Activated naive CD8-positive, alpha-beta T cell treated with anti-CD3 and anti-CD28 coated beads, Interleukin-2, amount 50 U/mL, for 16 hours (primary cell): ENCODE measurements around the gene DTHD1.

Experiments
- DNase-seq: peaks from one replicate; pipeline ENCODE4 v3.0.0-alpha.2; 2020; ENCODE audit warnings: low read depth, low spot score

The DTHD1 gene

DNA sequence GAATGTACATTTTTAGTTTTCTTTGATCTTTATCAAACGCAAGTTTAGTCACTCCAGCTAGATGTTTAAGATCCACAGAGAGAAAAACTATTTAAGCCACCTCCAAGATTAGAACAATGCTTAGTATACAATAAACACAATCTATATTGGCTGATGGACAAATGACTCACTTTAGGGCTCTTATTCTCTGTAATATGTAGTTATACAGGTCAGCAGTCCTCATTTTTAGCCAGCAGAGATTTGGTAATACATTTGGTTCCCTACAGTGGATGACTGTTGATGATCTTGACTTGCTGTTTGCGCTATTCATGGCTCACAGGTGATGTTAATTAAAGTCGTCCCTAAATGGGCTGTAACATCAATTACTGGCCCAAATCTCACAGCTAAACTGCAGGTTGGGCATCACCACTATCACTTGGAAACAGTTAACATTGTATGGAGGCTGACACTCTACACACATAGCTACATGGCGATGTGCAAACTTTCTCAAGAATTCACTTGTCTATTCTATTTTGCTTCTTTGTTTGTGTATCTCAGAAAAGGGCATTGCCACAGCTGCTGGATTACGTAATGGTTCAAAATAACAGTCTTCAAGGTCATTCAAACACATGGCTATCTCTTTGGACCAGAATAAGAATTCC, 11.8 kb upstream of the DTHD1 start:
- DNase-seq, result no peak

DNA sequence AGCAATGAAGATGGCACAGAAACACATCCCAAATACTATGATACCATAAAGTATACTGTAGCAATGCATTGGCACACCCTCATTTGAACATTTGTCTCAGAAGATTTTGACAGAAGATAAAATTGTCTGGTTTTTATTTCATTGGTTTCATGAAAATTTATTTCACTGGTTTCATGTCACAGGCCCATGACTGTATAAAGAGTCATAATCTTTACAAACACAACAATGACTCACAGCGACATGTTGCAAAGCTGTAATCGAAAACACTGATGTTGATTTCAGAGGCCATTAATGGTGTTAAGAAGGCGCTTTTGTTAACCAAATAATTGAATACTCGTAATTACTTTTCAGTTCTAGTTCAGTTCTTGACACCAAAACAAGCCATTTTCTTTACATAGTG, 8.1 kb upstream of the DTHD1 start:
- no peak for DNase-seq

DNA sequence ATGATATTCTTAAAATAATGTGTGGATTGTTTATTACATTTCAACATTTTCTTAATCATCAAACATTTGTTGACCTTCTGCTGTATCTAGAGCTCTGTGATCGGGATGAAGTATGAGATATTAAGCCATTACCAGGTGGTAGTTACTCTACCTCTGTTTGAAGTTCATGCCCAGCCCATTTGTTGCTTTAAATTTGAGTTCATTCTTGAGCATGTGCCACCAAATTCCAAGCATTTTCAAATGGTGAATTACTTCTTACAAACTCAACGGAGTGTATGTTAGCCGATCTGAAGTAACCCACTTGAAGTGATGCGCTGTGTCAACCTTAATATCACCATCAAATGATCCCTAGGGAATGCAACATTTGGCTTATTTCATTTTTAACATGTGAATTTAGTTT, 7.3 kb upstream of the DTHD1 start:
- DNase-seq, result no peak

DNA sequence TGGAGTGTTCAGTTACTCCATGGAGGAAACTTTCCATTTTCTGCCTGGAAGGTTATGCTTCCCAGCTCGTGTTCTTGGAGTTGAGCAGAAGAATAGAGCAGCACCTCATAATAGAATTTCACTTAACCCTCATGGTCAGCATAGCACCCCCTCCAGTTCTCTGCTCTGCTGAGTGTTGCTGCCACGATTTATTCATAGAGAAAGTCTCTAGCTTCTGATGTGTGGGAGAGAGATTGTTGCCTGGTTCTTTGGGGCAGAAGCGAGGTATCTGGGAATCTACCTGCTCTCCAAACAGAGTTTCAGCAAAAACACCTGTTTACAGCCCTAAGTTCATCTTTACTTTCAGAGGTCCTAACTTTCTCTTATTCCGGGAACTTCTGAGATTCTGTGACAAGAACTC, 3.9 kb upstream of the DTHD1 start:
- DNase-seq, result no peak

DNA sequence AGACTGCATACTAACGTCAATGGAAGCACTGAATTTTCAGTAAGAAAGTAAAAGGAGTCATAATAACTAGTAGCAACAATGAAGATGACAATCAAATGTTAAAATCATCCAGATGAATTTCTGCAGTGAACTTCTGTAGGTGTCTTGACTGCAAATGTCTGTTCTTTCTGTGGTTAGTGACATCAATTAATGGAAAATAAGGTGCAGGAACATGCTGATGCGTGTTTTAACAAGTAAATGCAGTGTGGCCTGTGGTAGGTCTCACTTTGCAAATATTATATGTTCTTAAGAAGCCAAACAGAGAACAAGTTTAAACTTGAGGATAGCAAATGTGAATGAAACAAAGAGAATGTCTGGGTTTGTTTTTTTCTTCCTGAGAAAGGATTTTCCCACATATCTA, 2.6 kb upstream of the DTHD1 start:
- DNase-seq, result no peak

DNA sequence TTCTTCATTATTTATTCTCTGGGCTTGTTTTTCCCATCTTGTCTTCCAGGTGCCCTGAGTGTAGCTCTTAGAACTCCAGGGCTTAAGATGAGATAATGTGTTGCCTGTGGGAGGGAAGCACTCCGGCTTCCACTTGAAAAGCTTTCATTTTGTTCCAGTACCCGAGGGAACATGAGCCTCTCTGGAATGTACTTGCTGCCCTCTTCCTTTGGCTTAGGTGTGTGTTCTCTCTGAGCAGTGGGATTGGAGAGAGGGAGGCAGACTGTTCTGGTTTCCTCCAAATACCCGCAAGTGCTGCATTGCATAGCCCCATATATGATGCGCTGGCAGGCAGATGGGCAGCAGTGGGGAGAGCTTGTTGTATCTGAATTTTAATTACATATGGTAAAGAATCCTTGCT, 861 bp upstream of the DTHD1 start:
- DNase-seq, result no peak

DNA sequence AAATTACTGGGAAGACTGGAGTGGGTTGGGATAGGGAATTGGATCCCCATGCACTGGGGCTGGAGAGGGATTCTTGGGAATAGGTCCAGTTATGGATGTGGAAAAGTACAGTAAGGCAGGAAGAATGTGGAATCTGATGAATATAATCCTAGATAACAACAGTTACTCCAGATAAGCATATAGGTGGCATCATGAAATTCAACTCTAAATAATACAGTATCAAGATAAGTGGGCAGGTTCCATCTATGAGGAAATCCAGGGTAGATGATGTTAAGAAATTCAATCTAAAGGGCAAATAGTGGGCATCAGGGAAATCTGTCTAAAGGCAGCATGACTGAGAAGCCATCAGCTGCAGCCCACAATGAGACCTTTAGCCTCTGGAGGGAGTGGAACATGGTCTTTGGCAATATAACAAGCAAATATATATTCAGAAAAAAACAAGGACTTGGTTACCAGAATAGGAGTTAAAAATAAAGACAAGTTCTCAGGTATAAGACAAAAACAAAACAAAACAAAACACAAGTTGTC, 1.2 kb downstream of the DTHD1 start:
- no peak for DNase-seq

DNA sequence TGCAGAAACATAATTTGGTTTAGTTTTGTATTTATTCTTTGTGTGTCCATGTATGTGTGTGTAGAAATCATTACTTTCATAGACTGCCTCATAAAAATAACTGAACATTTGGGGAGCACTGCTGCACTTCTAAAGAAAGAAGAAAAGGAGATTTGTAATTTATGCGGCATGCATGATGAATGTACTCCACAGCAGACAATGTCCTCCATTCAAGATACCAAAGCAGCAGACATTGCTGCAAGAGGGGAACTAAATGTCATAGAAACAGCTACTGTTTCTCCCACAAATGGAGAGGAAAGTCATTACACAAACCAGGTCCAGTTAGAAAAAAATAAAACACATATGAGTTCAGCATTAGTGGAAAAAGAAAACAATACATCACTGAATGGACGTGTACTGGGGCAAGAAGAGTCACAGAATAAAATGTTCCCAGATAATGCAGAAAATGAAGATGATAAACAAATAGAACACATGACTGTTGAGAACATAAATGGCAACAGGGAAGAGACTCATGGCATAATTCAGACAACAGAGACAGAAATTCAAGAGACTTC, 2.6 kb downstream of the DTHD1 start:
- no peak for DNase-seq

DNA sequence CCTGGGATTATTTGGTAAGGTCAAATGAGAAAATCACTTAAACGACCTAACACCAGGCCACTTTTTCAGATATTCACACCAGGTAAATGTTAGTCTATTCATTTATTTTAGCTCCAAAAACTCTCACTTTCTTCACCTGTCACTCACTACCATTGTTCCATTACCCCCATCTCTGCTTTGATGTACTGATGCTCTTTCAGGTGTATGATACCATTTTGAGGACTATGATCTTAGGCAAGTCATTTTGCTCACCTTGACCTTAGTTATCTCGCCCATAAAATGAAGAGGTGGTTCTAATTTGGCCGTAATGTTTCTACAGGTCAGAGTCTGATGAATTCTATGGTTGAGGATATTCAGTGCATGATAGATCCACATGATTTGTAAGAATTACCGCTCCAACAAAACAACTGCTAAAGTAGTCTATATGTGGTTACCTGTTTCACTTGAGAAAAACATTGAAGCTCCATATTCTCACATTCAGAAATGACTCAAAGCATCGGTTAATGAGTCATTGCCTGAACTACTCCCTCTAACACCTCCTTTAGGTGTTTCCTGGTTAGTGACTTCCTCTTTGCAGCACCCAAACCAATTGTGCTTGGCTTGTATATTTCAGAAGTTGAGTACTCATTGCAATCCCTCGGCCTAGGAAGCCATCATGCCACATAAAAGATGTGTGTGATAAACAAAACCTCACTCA, 4.5 kb downstream of the DTHD1 start:
- DNase-seq, result peak; percentile 11

DNA sequence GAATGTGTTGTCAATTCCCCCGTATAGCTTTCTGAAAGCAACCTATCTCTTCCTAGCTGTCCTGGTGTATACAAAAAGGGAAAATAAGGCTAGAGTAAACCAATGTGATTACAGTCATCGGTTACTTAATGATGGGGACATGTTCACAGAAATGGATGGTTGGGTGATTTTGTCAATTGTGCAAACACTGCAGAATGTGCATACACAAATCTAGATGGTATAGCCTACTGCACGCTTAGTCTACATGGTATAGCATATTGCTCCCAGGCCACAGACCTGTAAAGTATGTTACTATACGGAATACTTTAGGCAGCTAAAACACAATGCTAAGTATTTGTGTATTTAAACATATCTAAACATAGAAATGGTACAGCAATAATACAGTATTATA, 5.1 kb downstream of the DTHD1 start:
- no peak for DNase-seq

DNA sequence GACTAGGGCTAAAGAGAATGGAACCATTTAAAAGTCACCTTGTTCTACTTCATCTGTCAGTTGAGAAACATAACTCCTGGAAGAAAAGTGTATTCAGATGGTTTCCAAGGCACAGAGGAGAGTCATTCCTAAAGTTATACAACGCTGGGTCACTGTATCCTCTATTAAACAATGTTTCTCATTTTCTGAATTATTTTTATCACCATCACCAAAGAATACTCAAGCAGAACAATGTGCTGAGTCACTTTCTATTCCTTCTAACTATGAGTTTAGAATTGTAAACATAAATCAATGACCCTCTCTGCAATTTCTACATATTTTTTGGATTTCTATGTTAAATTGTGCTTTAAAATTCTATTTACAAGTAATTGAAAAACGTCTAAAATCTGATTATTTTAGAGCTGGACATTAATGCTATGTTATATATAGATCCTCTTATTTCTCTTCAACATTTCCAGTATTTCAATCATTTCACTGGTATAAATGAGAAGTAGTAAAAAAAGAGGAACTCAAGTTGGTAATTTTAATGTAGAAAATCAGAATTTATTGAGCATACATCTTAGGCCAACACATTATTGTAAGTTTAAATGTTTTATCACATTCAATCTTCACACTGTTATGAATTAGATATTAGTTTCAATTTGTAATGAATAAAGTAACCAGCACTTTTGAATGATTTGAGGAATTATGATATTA, 7.5 kb downstream of the DTHD1 start:
- no peak for DNase-seq

DNA sequence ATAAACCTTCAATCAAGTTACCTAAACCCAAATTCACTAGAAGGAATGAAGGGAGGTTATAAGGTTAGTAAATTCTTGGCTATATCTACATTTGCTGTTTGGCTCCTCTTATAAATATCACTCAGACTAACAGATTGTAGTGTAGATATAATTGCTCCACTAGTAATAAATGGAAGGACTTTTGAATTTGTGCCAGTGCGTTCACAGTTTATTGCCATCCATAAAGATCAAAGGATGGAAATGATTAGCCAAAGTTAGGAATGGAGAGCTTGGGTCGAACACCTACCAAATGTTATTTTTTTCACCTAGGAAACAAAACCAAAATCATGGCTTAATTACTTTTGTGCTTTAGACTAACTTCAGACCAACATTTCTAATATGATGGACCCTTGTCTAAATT, 9.2 kb downstream of the DTHD1 start:
- DNase-seq, result no peak

DNA sequence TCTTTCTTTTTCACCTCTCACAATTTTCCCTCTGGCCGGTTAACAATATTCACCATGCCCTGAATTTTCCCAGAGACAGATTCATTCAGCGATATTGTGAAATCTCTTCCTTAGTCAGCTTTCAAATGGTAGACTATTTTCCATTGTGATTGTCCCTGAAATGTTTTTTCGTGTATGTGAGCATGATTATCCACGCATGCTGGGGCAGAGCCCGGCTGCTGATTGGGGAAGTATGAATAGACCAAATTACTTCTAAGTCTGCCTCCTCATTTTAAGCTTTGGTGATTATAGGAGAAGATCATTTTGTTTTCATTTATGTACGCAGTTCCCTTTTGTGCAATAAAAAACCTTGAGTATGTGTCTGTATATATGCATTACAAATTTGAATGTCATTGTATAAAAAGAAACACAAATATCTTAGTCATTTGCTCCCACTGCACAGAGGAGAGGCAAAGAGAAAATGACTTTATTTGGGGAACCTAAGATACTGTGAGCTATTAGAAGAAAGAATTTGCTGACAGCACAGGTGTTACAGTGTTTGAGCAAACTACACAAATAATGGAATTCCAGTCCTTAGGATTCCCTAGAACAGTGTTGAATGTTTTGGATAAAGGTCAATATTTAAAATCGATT, 11.3 kb downstream of the DTHD1 start:
- no peak for DNase-seq

DNA sequence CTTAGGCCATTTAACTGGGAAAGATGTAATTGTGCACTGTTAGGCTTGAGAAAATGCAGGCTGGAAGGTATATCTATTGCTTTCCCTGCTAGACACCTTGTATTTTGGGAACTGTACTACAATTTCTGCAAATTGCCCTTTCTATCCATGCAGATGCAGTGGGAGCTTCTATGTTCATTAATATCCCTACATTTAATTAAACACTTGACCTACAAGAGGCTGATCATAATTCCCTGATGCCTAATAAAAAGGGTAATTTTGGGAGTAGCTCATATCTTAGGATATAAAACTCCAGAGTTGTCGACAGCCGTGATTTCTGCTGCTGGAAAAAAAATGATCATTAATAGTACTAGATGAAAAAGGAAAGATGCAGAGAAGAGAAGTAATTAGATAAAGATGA, 19.7 kb downstream of the DTHD1 start:
- no peak for DNase-seq

DNA sequence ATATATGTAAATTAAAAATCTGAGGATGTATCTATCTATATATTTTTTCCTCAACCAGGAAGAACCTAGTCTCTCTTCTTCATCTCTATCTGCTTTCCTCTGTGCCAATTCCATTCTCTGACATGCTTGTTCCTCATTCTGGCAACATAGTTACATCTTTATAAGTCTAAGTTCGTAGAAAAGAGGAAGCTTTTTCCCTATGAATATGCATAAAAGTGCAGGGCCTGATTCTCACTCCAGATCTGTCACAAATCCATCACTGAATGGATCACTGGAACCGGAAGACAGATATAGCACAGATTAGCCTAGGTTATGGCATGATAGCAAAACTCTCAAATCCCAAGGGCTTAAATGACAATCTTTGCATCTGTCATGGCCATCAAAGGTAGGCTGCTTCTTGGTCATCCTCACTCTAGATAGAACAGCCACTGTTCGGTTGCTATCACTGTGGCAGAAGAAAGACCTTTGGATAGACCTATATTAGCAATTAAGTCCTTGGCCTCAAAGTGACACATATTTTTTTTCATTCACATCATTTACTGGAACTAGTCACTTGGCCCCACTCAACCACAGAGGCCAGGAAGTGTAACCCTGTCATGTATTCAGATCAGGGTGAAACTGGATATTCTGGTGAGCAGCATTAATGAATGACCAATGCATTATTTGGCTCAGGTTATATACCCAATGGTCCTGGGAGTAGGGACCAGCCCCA, 22.2 kb downstream of the DTHD1 start:
- DNase-seq, result no peak

DNA sequence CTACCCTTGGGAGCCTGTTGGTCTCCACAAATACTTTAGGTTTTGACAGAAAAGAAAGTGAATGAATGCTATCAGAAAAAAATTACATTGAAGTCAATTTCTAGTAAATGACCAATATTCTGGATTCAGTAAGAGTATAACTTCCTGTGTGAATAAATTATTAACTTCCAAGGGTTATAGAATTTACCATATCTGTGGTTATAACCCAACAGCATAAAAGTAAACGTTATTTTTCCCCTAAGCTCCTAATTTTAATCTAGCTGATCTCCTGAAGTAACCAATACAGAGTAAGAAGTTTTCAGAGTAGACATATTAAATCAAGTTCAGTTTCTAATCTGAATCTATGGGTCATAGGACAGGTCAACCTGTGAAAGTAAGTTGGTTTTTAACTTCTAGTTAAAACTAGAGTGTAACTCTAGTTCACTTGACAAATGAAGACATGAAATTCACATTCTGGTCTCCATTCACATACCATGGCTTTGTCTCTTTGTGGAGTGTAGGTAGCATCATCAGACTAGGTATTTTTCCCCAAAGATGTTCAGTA, 22.8 kb downstream of the DTHD1 start:
- DNase-seq, result no peak

DNA sequence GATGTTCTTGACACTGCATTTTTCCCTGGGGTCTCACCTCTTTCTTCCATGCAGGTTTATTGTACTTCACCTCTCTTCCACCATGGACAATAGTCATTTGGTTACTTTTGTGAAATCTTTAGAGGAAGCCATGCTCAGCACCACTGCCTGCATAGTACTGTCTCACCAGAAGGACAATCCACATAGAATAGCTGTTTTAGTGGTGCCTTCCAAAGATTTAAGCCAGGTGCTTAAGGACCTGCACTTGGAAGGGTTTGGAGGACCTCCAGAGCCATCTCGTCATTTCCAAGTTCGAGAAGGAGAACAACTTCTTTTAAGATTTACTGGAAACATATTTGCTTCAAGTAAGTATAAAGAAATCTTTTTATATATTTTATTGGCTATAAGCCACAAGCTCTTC, 26.7 kb downstream of the DTHD1 start:
- DNase-seq, result no peak

DNA sequence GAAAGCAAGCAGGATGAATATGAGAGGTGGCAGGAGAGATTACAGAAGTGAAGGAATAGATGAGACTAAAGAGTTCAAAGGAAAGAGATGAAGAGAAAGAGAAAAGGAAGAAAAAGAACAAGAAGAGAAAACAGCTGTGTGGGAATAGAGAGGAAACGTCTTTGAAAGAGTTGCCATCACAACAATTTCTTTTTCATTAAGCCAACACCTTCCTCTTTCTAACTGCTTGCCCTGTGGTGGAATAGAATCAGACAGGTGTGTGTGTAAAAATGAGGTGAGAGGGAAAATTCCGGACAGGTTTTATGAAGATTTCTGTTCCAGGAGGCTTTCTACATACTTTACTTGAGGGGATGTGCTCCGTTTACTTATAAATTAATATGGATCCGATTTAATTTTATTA, 28.8 kb downstream of the DTHD1 start:
- DNase-seq, result no peak

DNA sequence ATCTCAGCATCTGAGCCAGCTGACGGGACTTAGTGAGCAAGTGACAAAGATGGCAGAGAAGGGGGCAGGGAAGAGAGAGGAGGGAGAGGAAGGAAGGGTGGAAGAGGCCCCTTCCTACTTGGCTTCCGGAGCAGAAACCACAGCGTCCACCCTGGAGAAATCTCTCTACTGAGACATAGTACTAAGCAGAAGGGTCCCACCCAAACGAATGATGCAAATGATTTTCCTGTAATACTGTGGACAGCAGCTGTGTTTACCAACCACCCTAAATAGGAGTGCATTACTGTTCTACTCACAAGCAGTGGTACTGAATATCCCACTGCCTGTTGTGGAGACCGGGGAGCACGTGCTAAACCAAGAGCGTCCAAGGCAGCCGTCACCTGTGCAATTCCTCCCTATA, 29.4 kb downstream of the DTHD1 start:
- no peak for DNase-seq

DNA sequence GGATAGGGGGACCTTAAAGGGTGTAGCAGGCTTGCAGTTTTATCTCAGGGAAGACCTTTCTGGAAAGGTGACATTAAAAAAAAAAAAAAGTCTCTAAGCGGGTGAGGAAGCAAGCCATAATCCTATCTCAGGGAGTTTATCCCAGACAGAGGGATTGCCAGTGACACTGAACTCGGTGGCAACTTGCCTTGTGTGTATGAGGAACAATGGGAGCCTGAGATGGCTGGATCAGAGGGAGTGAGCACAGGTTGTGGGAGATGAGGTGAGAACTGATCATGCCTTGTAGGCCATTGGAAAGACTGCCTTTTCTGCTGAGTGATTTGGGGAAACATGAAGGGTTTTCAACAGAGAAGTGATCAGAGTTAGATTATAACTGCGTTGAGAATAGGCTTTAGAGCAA, 31.1 kb downstream of the DTHD1 start:
- DNase-seq, result no peak

DNA sequence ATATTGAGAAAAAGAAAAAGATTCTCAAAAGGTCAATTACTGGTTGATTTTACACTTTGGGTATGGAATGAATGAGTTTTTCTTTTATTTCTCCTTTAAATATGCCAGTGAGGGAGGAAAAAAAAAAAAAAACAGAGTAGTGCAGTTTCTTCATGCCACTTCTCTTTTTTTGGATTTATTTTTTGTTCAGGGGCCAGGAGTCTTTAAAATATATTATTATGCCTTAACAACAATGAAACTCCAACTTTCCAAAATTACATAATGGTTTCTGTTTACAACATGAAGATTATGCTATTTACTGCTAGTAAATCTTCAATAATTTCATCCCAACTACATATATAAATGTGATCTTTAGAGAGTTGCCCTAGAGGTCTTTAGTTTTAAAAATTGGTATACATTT, 31.9 kb downstream of the DTHD1 start:
- DNase-seq, result no peak
